ENCODE results near the gene SELENOV. TPM values are rescaled to one million over a fixed set of nuclear protein-coding genes. Genes with fewer than 3 reads are reported as not detected.
"Not testable (repeated sequence)": the region's sequence is repeated elsewhere in the genome, so short reads cannot be mapped to it uniquely, and the experiment has no call there.

Gene SELENOV
- total RNA-seq = not detected in 2 replicates

- no peak for DNase-seq (ENCODE audit: low read depth, low spot score)
Observed at GRCh38 chr19:39514840-39515550, at the start of gene SELENOV. Gene SELENOV, plus strand, starts transcription at chr19:39515139. Its CDS starts 74 bp downstream, at chr19:39515213.

- no peak for DNase-seq (ENCODE audit: low read depth, low spot score)
Observed at GRCh38 chr19:39465956-39466747, 48.8 kb upstream of the SELENOV start.

DNA sequence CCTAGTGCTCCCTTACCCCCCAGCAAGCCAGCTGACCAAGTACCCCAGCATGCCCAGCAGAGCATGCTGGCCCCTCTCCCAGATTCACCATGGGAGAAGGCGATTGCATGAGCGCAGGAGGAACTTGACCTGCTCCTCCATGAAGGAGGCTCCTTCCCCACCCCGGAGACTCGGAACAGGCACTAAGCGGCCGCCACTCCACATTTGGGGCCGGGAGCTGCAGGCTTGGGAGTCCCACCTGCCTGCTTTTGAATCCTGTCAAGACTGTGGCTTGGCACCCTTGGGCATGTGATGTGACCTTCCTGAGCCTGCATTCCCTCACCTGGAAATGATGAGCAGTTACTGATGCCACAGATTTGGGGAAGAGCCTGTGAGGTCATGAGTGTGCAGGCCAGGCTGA, 47.0 kb upstream of the SELENOV start:
- no peak for DNase-seq (ENCODE audit: low read depth, low spot score)

DNA sequence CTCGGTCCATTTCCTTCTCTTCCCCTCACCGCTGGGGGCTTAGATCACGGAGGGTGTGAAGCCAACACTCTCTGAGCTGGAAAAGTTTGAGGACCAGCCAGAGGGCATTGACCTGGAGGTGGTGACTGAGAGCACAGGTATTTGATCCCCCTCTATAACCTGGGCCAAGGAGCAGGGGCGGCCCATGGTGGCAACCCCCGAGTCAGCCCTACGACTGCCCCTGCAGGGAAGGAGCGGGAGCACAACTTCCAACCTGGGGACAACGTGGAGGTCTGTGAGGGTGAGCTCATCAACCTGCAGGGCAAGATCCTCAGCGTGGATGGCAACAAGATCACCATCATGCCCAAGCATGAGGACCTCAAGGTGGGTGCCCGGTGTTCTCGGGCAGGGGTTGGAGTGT, 45.9 kb upstream of the SELENOV start:
- no peak for DNase-seq (ENCODE audit: low read depth, low spot score)

DNA sequence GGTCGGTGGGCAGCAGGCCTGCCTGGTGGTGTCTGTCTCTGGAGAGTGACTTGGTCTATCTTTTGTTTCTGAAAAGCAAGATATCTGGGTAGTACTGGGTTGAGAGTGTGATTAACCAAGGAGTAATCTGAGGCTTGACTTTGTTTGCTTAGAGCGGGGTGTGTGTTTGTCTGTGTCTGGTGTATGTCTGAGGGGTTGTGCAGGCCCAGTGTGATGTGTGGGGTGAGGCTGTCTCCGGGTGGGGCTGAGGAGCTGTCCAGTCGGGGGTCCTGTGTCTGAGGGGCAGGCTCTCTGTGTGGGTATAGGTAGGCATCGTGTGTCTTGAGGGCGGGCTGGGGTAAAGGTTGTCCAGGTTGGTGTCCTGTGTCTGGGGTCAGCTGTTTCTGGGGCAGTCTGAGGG, 45.4 kb upstream of the SELENOV start:
- no peak for DNase-seq (ENCODE audit: low read depth, low spot score)

GRCh38 chr19:39470724-39471339, 44.1 kb upstream of the SELENOV start:
- DNase-seq (ENCODE audit: low read depth, low spot score) = no peak

DNA sequence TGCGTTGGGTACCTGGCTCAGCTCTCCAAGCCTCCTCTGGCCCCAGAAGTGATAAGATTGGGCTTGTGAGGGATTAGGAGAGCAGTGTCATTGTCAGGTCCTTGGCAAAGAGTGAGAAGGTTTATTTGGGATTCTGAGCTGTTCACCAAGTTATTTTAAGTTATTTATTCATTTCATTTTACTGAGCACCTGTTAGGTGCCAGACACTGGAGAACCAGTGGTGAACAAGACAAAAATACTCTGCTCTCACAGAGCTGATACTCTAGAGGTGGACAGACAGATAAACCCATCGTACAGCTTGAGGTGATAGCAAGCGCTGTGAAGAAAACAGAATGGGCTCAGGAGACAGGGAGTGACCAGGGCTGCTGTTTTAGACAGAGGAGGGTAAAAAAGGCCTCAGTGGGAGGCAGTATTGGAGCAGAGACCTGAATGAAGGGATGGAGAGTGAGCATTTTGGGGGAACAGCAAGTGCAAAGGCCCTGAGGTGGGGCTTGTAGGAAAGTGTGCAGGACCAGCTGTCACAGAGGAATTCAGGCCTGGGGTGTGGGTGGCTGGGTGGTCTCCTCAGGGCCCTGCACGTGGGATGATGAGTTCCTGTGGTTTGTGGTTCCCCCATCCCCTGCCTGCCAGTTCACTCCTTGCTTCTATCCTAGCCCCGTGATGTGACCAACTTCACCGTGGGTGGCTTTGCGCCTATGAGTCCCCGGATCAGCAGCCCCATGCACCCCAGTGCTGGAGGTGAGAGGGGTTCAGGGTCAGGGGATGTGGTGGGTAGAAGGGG, 43.0 kb upstream of the SELENOV start:
- DNase-seq (ENCODE audit: low read depth, low spot score) = no peak

DNA sequence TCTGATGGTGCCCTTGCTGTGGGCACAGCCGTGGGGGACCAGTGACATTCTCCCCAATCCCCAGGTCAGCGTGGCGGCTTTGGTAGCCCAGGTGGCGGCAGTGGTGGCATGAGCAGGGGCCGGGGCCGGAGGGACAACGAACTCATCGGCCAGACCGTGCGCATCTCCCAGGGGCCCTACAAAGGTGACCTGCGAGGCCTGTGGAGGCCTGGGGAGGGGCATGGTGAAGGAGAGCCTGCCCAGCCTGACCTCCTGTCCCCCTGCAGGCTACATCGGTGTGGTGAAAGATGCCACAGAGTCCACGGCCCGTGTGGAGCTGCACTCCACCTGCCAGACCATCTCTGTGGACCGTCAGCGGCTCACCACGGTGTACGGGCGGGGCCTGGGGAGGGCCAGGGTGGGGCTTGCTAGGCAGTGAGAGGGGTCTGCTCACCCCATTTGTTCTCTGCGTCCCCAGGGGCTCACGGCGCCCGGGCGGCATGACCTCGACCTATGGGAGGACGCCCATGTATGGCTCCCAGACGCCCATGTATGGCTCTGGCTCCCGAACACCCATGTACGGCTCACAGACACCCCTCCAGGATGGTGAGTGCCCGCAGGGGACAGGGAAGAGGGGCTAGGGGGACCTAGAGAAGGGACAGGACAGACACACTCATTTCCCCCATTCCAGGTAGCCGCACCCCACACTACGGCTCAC, 42.0 kb upstream of the SELENOV start:
- no peak for DNase-seq (ENCODE audit: low read depth, low spot score)

- DNase-seq (ENCODE audit: low read depth, low spot score) = no peak
Observed at GRCh38 chr19:39473443-39473960, 41.4 kb upstream of the SELENOV start.

DNA sequence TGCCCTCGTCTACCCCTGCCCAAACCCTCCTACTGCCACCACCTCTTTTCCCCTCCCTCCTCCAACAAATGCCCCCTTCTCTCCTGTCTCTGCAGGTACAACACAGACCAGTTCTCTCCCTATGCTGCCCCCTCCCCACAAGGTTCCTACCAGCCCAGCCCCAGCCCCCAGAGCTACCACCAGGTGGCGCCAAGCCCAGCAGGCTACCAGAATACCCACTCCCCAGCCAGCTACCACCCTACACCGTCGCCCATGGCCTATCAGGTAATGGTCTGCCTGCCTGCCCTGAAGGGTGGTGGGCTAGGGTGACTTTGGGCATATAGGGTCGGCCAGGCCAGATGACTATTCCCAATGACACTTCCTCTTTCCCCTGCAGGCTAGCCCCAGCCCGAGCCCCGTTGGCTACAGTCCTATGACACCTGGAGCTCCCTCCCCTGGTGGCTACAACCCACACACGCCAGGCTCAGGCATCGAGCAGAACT, 40.8 kb upstream of the SELENOV start:
- DNase-seq (ENCODE audit: low read depth, low spot score) = no peak

DNA sequence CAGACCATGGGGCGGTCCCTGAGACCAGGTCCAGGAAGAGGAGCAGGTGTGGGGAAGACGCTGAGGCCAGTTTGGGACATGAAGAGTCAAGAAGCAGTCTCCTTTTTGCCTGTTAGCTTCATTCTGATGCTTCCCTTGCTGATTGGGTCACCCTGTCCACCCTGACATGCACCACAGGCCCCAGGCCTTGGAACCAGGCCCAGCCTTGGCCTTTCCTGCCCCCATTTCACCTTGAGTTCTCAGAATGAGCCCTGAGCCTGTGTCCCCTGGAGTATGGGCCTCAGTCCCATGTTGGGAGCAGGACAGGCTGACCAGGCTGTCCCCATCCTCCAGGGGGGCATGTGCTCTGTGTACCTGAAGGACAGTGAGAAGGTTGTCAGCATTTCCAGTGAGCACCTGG, 39.2 kb upstream of the SELENOV start:
- no peak for DNase-seq (ENCODE audit: low read depth, low spot score)

GRCh38 chr19:39479319-39479801, 35.6 kb upstream of the SELENOV start:
- not testable (repeated sequence) for DNase-seq (ENCODE audit: low read depth, low spot score)

DNA sequence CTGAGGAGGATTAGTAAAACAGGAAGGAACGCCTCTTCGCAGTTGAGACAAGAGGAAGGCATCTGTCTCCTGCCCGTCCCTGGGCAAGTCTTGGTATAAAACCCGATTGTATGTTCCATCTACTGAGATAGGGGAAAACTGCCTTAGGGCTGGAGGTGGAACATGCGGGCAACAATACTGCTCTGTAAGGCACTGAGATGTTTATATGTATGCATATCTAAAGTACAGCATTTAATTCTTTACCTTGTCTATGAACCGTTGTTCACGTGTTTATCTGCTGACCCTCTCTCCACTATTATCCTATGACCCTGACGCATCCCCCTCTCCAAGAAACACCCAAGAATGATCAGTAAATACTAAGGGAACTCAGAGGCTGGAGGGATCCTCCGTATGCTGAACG, 35.0 kb upstream of the SELENOV start:
- DNase-seq (ENCODE audit: low read depth, low spot score) = no peak

DNA sequence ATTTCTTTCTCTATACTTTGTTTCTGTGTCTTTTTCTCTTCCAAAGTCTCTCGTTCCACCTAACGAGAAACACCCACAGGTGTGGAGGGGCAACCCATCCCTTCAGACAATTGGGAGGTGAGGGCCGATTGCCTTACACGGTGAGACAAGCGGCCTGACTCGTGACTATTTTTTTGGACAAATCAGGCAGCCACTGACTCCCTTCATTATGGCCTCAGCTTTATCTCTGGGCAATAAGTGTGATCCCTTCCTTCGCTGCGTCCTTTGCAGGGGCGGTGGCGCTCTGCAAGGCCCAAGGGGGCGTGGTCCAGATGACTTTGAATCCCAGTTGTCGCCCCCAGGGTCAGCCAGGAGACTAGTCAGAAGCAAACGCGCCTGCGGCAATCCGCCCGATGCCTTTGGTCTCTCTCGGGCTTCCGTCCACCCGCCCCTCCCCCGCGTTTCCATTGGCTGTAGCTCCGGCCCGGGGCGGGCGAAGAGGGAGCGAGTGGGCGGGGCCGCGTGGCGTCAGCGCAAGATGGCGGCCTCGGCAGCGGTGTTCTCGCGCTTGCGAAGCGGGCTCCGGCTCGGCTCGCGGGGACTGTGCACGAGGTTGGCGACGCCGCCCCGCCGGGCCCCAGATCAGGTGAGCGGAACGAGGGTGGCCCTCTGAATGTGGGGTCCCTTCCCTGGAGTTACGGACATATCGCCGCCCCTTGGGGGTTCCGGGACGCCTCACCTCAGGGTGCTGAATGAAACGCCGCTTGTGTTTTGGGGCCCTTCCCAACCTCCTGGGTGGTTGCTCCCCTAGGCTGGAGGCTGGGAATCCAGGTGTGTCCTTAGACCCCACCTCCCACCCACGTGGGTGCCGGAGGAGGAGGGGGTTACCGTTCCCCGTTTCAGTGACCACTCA, 34.4 kb upstream of the SELENOV start, which contains the start of gene TIMM50:
Gene TIMM50, plus strand, starts transcription at position 502 of the 892 bp plus-strand sequence. Its CDS starts 16 bp downstream, at position 518.
- peak; percentile 75 for DNase-seq (ENCODE audit: low read depth, low spot score)

DNA sequence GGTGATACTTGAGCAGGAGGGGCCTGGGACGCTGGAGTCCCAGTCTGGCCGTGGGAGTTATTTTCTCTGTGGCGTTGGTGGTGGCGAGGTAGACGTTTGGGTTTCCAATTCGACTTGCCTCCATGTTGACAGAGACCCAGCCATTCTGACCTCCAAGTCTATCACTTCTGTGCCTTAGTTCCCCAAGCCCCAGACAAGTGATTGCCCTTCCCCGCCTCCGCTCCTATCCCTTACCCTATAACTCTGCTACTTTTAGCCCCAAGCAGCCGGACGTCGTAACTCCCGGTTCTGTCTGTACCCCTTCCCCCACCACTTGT, 33.8 kb upstream of the SELENOV start:
- no peak for DNase-seq (ENCODE audit: low read depth, low spot score)

- DNase-seq (ENCODE audit: low read depth, low spot score) = no peak
Observed at GRCh38 chr19:39481676-39482075, 33.3 kb upstream of the SELENOV start.

- DNase-seq (ENCODE audit: low read depth, low spot score) = no peak
Observed at GRCh38 chr19:39483141-39483540, 31.8 kb upstream of the SELENOV start.

DNA sequence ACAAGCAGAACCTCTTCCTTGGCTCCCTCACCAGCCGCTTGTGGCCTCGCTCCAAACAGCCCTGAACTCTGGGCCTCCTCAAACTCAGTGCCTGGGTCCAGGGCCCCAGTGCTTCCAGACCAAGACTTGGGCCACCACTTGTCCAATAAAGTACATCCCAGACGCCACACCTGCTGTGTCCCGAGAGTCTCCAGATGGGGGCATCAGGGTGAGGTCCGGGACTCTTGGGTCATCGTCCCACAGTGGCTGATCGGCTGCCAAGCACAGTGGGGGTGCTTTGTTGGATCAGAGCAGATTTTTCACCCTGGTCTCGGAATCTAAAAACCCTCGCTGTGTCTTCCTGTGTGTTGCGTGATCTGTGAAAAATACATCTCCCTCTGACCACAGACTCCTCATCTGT, 25.2 kb upstream of the SELENOV start:
- no peak for DNase-seq (ENCODE audit: low read depth, low spot score)

- no peak for DNase-seq (ENCODE audit: low read depth, low spot score)
Observed at GRCh38 chr19:39492225-39492624, 22.7 kb upstream of the SELENOV start.

Measured in pulmonary artery endothelial cell (primary cell).